GM12878 (cell line): ENCODE results near the gene RPL21. TPM values are rescaled to one million over a fixed set of nuclear protein-coding genes. Genes with fewer than 3 reads are reported as not detected.

Source experiments
- ATAC-seq: fragments of 200-7000 bp; cut with Tn5 transposase; 3 replicates; pipeline ENCODE4 v1.9.1; 2020; ENCODE audit warnings: mild to moderate bottlenecking, moderate library complexity
- BruUV-seq: library from RNA; stranded (reverse); fragments of 400-500 nt; replicated peaks from 2 replicates; lab custom pipeline; 2021; lab: Mats Ljungman, UMichigan
- CTCF ChIA-PET: fragments of 300-600 bp; sonication (Branson Sonifier 250); formaldehyde crosslinking; extraction: SDS; loops from one replicate; lab custom pipeline; 2021; ENCODE audit warnings: inconsistent platforms; lab: Yijun Ruan, JAX
- POLR2A ChIA-PET: fragments of 350-600 bp; formaldehyde crosslinking; extraction: SDS; loops from one replicate; lab custom pipeline; 2021; ENCODE audit warnings: inconsistent platforms; lab: Charles Lee
- RAD21 ChIA-PET: fragments of 300-600 bp; sonication (Branson Sonifier 250); formaldehyde crosslinking; loops from one replicate; lab custom pipeline; 2023; ENCODE audit warnings: antibody characterized with exemption; ENCODE audit not compliant: unreplicated experiment; lab: Charles Lee
- SMC1A ChIA-PET: fragments of 300-600 bp; sonication (Branson Sonifier 250); formaldehyde crosslinking; loops from one replicate; lab custom pipeline; 2023; ENCODE audit not compliant: unreplicated experiment, uncharacterized antibody; lab: Charles Lee
- DNase-seq: peaks from one replicate; pipeline ENCODE4 v3.0.0-alpha.2; 2011; ENCODE audit warnings: low read depth, low spot score
- FAIRE-seq: peaks from 3 replicates; lab custom pipeline; 2011; peaks lifted over from hg19 to GRCh38; lab: Jason Lieb, UNC
- H2AFZ ChIP-seq: 2 replicates; pipeline ENCODE4 v1.6.0; 2011; ENCODE audit warnings: low read depth, low read length, control low read depth; ENCODE audit not compliant: control insufficient read depth
- H3K27ac ChIP-seq: 2 replicates; pipeline ENCODE4 v1.5.1; 2011; ENCODE audit warnings: control low read depth; ENCODE audit not compliant: control insufficient read depth, insufficient read depth
- H3K27me3 ChIP-seq, 2 experiments: replicated peaks in 1 of 2; 2 replicates each; pipeline versions ENCODE4 v1.6.0 to v1.6.1; 2011; ENCODE audit warnings: low read length in 1 of 2; ENCODE audit not compliant: control insufficient read depth in 2 of 2, insufficient read depth in 2 of 2
- H3K36me3 ChIP-seq, 2 experiments: 2 replicates each; pipeline ENCODE4 v1.5.1; 2011; ENCODE audit warnings: low read length in 1 of 2; ENCODE audit not compliant: control insufficient read depth in 2 of 2, insufficient read depth in 2 of 2
- H3K4me1 ChIP-seq: 2 replicates; pipeline ENCODE4 v1.6.1; 2011; ENCODE audit warnings: mild to moderate bottlenecking, low read length, moderate library complexity, mixed read lengths; ENCODE audit not compliant: control insufficient read depth, insufficient read depth
- H3K4me2 ChIP-seq: 2 replicates; pipeline ENCODE4 v1.6.0; 2011; ENCODE audit warnings: control low read depth; ENCODE audit not compliant: control insufficient read depth, insufficient read depth
- H3K4me3 ChIP-seq: fragments of 200-600 bp; sonication (generic); 2 replicates; pipeline ENCODE4 v1.5.1; 2016
- H3K79me2 ChIP-seq: 2 replicates; pipeline ENCODE4 v1.6.0; 2011; ENCODE audit warnings: low read length; ENCODE audit not compliant: control insufficient read depth, insufficient read depth
- H3K9ac ChIP-seq: 2 replicates; pipeline ENCODE4 v1.8.0; 2011; ENCODE audit warnings: low read length, control low read depth, mixed read lengths; ENCODE audit not compliant: control insufficient read depth, insufficient read depth
- H3K9me3 ChIP-seq: replicated peaks from 3 replicates; pipeline ENCODE4 v1.5.1; 2011; ENCODE audit warnings: mild to moderate bottlenecking, low read length; ENCODE audit not compliant: control insufficient read depth, insufficient read depth
- H4K20me1 ChIP-seq: 2 replicates; pipeline ENCODE4 v1.6.0; 2011; ENCODE audit not compliant: control insufficient read depth, insufficient read depth
- BCL11A ChIP-seq: IDR thresholded peaks from 2 replicates; pipeline ENCODE4 v1.6.1; 2011; ENCODE audit warnings: low read depth, low read length
- CHD2 ChIP-seq: IDR thresholded peaks from 2 replicates; pipeline ENCODE4 v1.6.1; 2011; ENCODE audit warnings: low read depth, low read length, improper control_type of control experiment, borderline replicate concordance
- CHD4 ChIP-seq: fragments of 200-600 bp; sonication (generic); IDR thresholded peaks from 2 replicates; pipeline ENCODE4 v1.6.1; 2016; ENCODE audit warnings: mild to moderate bottlenecking
- EZH2 ChIP-seq: IDR thresholded peaks from 2 replicates; pipeline ENCODE4 v1.6.1; 2012; ENCODE audit warnings: low read depth, mild to moderate bottlenecking, control low read depth, inconsistent platforms, low read length, borderline replicate concordance; ENCODE audit not compliant: control insufficient read depth
- FOXM1 ChIP-seq: IDR thresholded peaks from 2 replicates; pipeline ENCODE4 v1.6.1; 2012; ENCODE audit warnings: low read depth, mild to moderate bottlenecking, inconsistent platforms, low read length, moderate library complexity
- IRF4 ChIP-seq: IDR thresholded peaks from 2 replicates; pipeline ENCODE4 v1.6.1; 2011; ENCODE audit warnings: low read depth, low read length
- NFYA ChIP-seq: IDR thresholded peaks from 2 replicates; pipeline ENCODE4 v1.6.1; 2011; ENCODE audit warnings: low read depth, mild to moderate bottlenecking, low read length, improper control_type of control experiment, borderline replicate concordance
- SMARCA5 ChIP-seq: fragments of 450-650 bp; IDR thresholded peaks from 2 replicates; pipeline ENCODE4 v1.6.1; 2017; ENCODE audit warnings: mild to moderate bottlenecking
- SP1 ChIP-seq: IDR thresholded peaks from one replicate; pipeline ENCODE4 v1.6.1; 2011; ENCODE audit warnings: low read depth, low read length
- SPI1 ChIP-seq: IDR thresholded peaks from 2 replicates; pipeline ENCODE4 v1.6.1; 2011; ENCODE audit warnings: low read depth, mild to moderate bottlenecking, low read length, moderate library complexity, borderline replicate concordance; ENCODE audit not compliant: insufficient read depth
- SREBF2 ChIP-seq: IDR thresholded peaks from 2 replicates; pipeline ENCODE4 v1.6.1; 2012; ENCODE audit warnings: mild to moderate bottlenecking, low read length
- STAT1 ChIP-seq: fragments of 450-650 bp; conservative IDR thresholded peaks from 2 replicates; pipeline ENCODE4 v1.6.1; 2014; ENCODE audit warnings: antibody characterized with exemption, mild to moderate bottlenecking
- ZBTB40 ChIP-seq: fragments of 450-650 bp; IDR thresholded peaks from 2 replicates; pipeline ENCODE4 v1.6.1; 2016; ENCODE audit warnings: mild to moderate bottlenecking, moderate library complexity, borderline replicate concordance
- ZNF384 ChIP-seq: IDR thresholded peaks from 2 replicates; pipeline ENCODE4 v1.6.1; 2012; ENCODE audit warnings: low read depth, mild to moderate bottlenecking, low read length, improper control_type of control experiment, borderline replicate concordance
- WGBS: methylation state at CpG from one replicate; pipeline ENCODE4 v1.1.6; 2016; ENCODE audit warnings: low lambda C conversion rate; ENCODE audit not compliant: insufficient replicate concordance, insufficient coverage; ENCODE audit errors: missing lambda C conversion rate; 5-methylcytosine and 5-hydroxymethylcytosine counted together
- in situ Hi-C: fragments of 300-500 bp; cut with MboI; formaldehyde crosslinking; loops from 9 replicates; pipeline ENCODE4 v1.14.3; 2018; ENCODE audit warnings: mixed read lengths
- intact Hi-C: fragments of 100-400 bp; cut with micrococcal nuclease; formaldehyde crosslinking; loops from one replicate; pipeline ENCODE4 v1.14.2; 2022; ENCODE audit not compliant: unreplicated experiment
- polyA plus RNA-seq, 11 experiments: library from polyadenylated mRNA; depleted of rRNA in 4 of 11; unstranded in 6 of 11; stranded (reverse) in 5 of 11; fragments of >200 nt; fragmentation: Nextera tagmentation in 4 of 11; fragmentation: Illumina TruSeq in 1 of 11; extraction: Ambion mirVana in 4 of 11; extraction: Trizol in 1 of 11; gene quantifications; 1 replicate in 1 of 11; 2 replicates in 10 of 11; pipeline versions ENCODE4 v1.2.1 to v1.2.3, GENCODE V29; 2011 to 2016; ENCODE audit warnings: inconsistent platforms in 2 of 11, missing spikeins in 2 of 11, low read depth in 1 of 11
- total RNA-seq, 4 experiments: library from RNA; depleted of rRNA in 3 of 4; stranded (reverse); fragments of >200 nt in 3 of 4; fragmentation: Illumina TruSeq in 1 of 4; extraction: Trizol in 1 of 4; gene quantifications; 2 replicates each; pipeline versions ENCODE4 v1.2.1 to v1.2.3, GENCODE V29; 2013 to 2021
- TF ChIP-seq, protein P1 (sequence below): fragments of 450-650 bp; IDR thresholded peaks from 2 replicates; pipeline ENCODE4 v1.6.1; 2017; ENCODE audit warnings: mild to moderate bottlenecking, low read depth, inconsistent platforms; ENCODE audit not compliant: poor library complexity, severe bottlenecking
- TF ChIP-seq, protein P2 (sequence below): fragments of 450-650 bp; IDR thresholded peaks from 2 replicates; pipeline ENCODE4 v1.6.1; 2016; ENCODE audit warnings: mild to moderate bottlenecking

The RPL21 gene
- total and polyA plus RNA-seq, 10 of the 15 experiments (the other 5 are each of a cell fraction or from before 2014, with no cell fraction given) = 817 to 9,760 (median 1,698) TPM

DNA sequence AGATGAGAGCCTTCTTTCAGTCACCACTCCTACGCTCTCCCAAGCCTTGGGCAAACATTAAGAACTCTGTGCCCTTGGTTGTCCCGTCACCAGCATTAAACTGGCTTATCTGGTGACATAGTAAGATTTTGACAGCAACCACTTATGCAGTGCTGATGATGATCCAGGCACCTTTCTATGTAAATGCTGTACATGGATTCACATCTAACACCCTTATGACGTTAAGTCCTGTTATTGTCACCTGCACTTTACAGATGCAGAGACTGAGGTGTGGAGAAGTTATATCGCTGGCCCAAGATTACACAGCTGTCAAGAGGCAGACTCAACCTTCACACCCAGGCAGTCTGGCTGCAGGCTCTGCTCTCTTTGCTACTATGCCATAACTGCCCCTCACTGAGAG, 44.3 kb downstream of the RPL21 start (continued):
- TF ChIP-seq ZBTB40 = no peak

DNA sequence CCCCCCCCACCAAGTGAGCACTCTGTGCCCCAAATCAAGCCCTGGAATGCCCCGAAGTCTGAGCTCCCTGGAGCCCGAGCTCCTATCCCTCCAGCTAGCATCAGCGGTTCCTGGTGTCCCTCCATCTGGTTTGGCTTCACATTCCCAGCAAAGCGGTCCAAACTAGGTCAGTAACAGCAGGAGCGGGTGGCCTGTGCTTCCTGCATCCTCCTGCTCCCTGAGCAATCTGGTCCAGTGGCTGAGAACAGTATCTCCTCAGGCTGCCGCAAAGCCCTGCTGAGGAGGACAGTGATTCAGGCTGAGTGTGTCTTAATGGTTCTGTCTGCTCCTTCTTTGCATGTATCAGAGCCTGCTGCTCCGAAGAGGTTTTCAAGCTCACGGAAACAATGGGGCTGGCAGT, 45.1 kb downstream of the RPL21 start:
- Histone ChIP-seq H4K20me1 (no peaks in the 10 kb centered on the region), H3K9ac (no peak overlapping the region), H3K9me3 (no peaks in the 10 kb centered on the region), H3K4me3 (no peak overlapping the region), H3K36me3 (no peaks in the 10 kb centered on the region), H3K4me1 (no peaks in the 10 kb centered on the region), H3K79me2 (no peaks in the 10 kb centered on the region), H3K4me2 (no peak overlapping the region), H3K27me3 (peaks cover 1 to 6% of the 10 kb centered on the region in 2 experiments), H3K27ac (no peak overlapping the region), H2AFZ (no peak overlapping the region)
- ChIA-PET POLR2A (no interaction called here), SMC1A (no interaction called here), CTCF (no interaction called here), RAD21 (no interaction called here)
- FAIRE-seq = no peak
- in situ Hi-C loops = no loop called here
- DNase-seq = no peak
- WGBS = 54% methylated on average over 8 of the region's 8 CpGs
- no TSS peak for BruUV-seq
- no peak for ATAC-seq
- intact Hi-C loops = no loop called here
- TF ChIP-seq CHD2 = no peak
- TF ChIP-seq SPI1 = no peak
- no peak for TF ChIP-seq IRF4
- TF ChIP-seq SREBF2 = no peak
- TF ChIP-seq FOXM1 = no peak
- TF ChIP-seq SP1 = no peak
- no peak for TF ChIP-seq CHD4
- no peak for TF ChIP-seq SMARCA5
- no peak for TF ChIP-seq NFYA
- TF ChIP-seq EZH2 = no peak
- TF ChIP-seq, protein P1, sequence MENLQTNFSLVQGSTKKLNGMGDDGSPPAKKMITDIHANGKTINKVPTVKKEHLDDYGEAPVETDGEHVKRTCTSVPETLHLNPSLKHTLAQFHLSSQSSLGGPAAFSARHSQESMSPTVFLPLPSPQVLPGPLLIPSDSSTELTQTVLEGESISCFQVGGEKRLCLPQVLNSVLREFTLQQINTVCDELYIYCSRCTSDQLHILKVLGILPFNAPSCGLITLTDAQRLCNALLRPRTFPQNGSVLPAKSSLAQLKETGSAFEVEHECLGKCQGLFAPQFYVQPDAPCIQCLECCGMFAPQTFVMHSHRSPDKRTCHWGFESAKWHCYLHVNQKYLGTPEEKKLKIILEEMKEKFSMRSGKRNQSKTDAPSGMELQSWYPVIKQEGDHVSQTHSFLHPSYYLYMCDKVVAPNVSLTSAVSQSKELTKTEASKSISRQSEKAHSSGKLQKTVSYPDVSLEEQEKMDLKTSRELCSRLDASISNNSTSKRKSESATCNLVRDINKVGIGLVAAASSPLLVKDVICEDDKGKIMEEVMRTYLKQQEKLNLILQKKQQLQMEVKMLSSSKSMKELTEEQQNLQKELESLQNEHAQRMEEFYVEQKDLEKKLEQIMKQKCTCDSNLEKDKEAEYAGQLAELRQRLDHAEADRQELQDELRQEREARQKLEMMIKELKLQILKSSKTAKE = no peak
- TF ChIP-seq, protein P2, sequence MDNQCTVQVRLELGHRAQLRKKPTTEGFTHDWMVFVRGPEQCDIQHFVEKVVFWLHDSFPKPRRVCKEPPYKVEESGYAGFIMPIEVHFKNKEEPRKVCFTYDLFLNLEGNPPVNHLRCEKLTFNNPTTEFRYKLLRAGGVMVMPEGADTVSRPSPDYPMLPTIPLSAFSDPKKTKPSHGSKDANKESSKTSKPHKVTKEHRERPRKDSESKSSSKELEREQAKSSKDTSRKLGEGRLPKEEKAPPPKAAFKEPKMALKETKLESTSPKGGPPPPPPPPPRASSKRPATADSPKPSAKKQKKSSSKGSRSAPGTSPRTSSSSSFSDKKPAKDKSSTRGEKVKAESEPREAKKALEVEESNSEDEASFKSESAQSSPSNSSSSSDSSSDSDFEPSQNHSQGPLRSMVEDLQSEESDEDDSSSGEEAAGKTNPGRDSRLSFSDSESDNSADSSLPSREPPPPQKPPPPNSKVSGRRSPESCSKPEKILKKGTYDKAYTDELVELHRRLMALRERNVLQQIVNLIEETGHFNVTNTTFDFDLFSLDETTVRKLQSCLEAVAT = no peak
- TF ChIP-seq STAT1 = no peak
- no peak for TF ChIP-seq ZNF384
- no peak for TF ChIP-seq BCL11A
